GM19023 (cell line): Measurements from ENCODE around the gene TBC1D10B.
"Not testable (repeated sequence)": the region's sequence is repeated elsewhere in the genome, so short reads cannot be mapped to it uniquely, and the experiment has no call there.

Experiments
- ATAC-seq: cut with Tn5 transposase; IDR thresholded peaks from one replicate; pipeline ENCODE4 v1.9.1; 2021; ENCODE audit warnings: mild to moderate bottlenecking, moderate library complexity; ENCODE audit not compliant: unreplicated experiment

TBC1D10B gene

DNA sequence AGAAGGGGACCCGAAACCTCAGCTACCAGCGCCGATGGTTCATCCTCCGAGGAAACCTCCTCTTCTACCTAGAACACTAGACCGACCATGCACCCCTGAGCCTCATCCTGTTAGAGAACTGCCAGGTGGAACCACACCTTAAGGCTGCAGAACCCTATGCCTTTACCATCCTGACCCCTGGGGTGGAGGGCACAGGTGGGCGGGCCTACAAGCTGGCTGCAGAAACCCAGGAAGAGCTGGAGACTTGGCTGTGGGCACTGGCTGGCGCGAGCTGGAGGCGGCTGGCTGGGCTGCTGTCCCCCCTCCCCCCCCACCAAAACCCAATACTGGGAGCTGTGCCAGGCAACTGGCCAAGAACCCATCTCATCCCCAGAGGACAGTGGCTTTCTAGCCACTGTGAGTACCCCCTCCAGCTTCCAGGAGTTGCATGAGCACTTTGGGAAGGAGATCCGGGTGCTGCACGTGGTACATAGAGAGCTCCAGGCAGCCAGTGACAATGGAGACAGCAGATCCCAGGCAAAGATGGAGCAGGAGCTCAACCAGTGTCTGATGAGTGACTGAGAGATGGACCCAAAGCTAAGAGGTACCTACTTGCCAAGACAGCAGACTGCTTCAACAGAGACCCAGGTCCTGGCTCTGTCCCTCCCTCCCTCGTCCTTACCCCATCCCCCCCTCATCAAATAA is 13.8 kb downstream of the TBC1D10B start:
- ATAC-seq = no peak

DNA sequence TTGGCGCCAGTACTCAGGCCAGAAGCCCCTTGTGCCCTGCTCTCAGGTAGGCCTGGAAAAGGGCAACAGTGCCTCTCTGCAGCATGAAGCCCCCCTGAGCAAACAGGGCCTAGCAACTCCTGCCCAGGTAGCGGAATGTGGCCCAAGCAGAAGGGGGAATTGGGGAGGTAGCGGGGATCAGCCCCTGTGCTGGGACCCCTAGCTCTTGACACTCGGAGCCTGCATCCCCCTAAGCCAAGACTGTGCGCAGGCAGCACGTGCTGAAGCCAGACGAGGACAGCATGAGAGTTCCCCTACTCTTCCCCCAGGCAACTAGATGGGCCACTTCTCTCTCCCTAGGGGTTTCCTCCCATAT is 14.4 kb downstream of the TBC1D10B start:
- ATAC-seq = no peak

DNA sequence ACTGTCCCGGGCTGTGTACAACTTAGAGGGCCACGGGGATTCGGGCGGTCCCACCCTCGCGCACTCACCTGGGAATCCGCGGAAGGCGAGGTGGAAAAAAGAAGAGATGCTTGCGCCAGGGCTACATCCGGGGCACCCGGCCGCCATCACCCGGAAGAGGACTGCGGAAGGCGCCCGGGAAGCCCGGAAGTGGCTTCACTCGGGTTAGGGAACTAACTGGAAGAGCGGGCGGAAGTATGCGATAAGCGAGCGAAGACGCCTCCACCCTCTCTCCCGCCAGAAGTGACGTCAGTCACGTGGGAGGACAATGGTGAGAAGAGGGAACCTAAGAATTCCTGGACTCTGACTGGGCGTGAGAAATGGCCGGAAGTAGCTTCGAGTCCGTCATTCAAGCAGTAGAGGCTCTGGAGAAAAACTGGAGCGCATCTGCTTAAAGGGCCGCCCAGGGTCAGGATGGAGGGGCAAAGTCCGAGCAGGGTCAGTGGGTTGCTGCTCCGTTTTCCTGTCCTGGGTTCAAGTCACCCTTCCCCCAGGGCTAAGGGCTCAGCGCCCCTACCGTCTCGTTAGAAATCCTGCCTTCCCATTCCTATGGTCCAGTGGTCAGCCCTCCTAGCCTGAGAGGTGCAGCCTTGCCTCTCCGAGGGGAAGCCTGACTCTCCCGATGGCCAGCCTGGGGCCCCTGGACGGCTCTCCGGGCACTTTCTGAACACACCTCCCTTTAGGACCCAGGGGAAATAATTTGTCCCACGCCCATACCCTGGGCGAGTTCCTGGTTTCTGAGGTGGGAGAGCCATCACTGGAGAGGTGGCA is 14.9 kb downstream of the TBC1D10B start, which contains the start of gene CD2BP2:
Gene CD2BP2, minus strand, starts transcription at position 165 of the 810 bp plus-strand sequence. CDS start 627 bp downstream, outside the sequence.
- ATAC-seq = peak; percentile 74

DNA sequence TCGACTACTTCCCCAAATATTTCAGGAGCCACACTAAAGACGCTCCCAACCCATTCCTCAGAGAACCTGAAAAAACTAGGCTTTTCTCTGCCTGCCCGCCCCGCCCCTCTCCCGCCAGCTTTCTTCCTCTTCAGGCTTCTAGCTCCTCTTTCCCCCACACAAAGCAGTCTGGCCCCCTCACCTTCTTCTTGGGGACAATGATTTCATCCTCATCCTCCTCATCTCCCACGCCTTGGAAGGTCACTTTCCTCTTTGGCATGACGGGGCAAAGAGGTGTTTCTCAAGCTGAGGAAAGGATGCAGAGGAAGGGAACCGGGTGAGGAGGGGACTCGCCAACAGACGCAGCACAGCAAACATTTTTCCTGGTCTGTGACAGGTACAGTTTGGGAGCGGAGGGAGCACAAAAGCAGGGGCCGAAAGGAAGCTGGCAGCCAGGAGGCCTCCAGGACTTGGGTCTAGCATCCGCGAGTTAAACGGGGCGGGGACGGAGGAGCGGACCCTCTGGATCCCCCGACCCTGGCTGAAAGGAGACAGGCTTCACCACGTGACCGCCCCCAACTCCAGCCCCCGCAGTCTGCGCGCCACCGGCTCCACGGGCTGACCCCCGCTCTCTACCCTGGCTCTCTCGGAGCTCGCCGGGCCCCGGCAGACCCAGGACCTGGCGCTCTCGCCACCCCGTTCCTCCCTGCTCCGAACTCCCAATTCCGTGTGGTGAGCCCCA is 15.7 kb downstream of the TBC1D10B start:
- ATAC-seq = peak; percentile 28

DNA sequence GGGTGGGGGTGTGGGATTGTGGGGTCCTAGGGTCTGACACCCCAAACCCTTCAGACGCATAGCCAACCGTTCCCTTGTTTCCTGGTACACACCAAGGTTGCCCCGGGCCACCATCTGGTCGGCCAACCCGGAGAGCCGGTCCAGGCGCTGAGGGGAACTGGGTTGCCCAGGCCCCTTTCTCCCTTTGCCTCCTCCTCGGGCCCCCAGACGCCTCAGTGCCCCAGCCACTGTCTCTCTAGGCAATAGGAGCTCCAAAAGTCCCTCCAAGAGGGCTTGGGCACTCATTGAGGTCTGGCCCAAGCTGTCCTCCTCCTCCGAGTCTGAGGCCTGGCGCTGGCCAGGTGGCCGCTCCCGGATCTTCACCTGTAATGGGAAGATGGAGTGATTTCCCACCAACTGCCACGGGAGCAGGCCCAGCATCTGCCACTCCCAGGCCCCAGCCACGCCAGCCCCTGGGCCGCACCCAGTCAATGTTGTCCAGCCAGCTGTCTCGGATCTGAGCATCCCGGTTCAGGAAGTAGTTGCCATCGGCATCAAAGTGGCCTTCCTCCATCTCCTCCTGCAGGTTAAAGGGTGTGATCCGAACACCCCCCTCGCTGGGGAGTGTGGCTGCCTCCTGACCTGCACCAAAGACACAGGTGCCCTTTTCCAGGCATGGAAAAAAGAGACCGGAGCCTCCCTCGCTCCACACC is 16.7 kb downstream of the TBC1D10B start:
- ATAC-seq = no peak

DNA sequence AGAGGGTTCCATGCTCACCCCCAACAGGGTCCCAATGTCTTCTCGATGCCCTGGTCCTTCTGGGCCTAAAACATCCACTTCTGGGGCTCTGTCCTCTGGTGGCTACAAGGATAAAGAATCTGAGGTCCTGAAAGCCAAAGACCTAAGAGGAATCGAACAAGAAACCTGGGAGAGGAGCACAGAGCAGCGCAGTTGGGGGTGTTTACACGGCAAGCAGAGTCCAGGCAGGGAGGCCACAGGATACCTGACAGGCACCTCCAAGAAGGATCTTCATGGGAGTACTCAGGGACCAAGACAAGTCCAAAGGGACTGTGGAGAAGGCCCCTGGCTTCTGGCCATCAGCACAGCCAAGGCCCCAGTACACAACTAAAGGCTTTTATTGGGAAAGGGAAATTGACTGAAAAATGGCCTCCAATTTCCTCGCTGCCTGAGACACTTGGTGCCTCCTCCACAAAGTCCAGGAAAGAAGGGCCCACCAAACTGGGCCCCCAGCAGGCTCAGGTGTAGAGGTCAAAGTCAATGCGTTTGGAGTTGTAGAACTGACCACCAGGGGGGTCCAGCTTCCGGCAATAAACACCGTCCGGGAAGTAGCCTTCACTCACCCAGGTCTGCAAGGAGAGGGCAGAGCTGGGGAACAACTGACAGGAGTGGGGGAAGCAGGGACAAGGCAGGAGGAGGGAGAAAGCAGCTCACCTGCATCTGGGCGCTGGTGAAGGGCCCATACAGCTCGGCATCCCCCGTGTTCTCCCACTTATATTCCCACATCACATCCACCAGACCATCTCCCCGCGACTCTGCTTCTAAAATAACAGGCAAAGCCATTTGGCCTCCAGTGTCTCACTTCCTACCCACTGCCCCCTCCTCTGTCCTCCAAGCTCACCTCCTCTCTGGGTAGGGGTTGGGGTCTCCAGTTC is 17.5 kb downstream of the TBC1D10B start:
- no peak for ATAC-seq

DNA sequence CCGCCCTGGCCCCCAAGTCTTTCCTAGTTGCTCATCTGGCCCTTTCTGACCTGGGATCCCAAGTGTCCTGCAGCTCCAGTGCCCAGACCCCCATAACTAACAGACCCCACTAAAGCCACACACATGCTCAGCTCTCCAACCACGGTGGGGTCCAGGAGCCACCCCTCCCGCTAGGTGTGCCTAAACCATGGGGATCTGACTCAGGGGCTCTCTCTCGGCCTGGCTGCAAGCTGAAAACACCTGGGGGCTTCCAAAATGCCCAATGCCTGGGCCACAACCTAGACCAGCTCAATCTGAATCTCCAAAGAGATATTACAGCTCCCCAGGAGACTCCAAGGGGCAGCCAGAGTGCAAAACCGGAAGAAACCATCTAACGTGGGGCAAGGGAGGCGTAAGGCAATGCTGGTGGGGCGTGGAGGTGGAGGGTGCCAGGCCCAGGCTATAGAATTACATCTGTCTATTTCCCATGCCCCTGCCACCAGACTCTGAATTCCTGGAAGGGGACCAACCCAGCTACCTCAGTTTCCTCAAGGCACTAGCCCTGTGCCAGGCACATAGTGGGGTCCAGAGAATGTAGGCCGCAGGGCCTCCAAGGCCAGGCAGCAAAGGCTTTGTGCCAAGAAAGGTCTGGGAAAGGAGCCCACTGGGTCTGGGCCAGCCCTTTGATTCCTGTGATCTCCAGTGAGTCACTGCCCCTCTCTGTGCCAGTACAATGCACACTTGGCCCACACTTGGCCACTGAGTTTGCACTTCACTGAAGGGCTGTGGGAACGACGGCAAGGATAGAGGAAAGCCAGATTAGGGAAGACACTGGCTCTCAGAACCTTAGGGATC is 18.5 kb downstream of the TBC1D10B start:
- ATAC-seq = no peak

DNA sequence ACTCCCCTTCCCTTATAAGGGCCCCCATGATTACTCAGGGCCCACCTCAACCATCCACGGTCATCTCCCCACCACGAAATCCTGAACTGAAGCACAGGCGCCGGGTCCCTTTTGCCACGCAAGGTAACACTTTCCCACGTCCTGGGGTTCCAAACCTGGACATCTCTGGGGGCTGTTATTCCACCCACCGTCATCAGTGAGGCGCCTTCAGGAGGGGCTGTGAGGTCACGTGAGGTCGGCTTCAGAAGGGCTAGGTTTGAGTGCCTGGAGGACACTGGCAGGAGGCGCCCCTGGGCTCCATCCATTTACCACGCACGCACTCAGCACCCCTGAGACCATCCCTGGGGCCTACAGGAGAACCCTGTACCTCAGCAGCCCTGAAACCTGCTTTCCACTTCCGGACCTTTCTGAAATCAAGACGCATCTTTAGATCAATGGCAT is 19.3 kb downstream of the TBC1D10B start:
- no peak for ATAC-seq

DNA sequence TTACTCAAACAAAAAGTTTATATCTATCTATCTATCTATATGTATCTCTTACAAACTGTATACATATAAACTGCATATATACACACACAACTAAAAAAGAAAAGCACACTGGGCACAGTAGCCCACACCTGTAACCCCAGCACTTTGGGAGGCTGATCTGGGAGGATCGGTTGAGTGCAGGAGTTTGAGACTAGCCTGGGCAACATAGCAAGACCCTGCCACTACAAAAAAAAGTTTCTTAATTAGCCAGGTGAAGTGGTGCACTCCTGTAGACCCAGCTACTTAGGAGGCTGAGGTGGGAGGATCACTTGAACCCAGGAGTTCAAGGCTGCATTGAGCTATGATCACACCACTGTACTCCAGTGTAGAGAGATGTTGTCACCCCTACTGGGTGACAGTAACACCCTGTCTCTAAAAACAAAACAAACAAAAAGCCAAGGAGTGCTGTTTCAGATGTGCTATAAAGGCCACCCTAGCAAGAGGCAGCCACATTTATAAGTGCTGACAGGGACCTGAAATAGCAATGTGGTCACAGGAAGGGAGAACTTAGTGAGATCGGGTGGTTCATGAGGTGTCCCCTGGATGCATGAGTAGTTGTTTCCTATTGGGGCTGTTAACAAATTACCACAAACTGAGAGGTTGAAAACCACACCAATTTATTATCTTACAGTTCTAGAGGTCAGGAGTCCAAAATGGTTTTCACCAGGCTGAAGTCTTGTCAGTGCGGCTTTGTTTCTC is 20.0 kb downstream of the TBC1D10B start:
- ATAC-seq = peak; percentile 37

DNA sequence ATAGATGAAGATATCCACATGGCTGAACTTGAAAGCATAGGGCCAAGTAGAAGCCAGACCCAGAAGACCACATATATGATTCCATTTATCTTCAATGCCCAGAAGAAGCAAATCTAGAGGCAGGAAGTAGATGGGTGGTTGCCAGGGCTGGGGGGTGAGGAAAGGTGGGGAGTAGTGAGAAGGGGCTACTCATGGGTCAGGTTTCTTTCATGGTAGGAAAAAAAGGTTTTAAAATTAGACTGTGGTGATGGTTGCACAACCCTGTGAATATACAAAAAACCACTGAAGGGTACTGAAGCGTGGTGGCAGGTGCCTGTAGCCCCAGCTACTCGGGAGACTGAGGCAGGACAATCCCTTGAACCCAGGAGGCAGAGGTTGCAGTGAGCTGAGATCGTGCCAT is 20.6 kb downstream of the TBC1D10B start:
- no peak for ATAC-seq

DNA sequence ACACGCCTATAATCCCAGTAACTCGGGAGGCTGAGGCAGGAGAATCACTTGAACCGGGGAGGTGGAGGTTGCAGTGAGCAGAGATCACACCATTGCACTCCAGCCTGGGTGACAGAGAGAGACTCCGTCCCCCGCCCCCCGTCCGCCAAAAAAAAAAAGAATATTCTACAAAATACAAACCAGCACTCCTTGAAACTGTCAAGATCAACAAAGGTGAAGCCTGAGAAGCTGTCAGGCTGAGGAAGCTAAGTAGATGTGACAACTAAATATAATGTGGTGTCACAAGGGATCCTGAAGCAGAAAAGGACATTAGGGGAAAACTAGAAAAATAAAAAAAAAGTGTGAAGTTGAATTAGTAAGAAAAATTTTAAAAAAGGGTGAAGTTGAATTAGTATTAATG is 21.4 kb downstream of the TBC1D10B start:
- no peak for ATAC-seq

DNA sequence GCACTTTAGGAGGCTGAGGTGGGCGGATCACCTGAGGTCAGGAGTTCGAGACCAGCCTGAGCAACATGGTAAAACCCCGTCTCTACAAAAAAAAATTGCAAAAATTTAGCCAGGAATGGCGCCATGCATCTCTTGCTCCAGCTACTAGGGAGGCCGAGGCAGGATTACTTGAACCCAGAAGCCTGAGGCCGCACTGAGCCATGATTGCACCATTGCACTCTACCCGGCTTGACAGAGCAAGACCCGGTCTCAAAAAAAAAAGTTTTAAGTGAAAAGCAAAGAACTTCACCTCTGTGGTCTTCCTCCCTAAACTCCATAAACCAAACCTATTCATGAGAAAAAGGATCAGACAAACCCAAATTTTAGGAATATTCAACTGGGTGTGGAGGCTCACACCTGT is 22.2 kb downstream of the TBC1D10B start:
- no peak for ATAC-seq

DNA sequence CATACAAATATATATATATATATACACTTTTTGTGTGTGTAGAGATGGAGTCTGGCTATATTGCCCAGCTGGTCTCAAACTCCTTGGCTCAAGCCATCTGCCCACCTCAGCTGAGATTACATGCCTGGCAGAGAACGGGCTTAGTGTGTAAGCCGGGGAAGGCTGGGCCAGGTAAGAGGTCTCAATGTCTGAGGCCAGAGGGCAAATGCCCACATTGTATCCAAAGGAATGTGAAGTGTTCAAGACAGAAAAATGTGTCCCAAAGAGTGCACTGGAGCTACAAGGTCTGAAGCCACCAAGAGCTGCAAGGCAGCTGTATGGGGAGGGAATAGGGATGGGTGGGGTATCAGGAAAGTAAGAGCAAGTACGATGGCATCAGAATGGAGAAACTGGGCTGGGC is 24.0 kb downstream of the TBC1D10B start:
- ATAC-seq = no peak

DNA sequence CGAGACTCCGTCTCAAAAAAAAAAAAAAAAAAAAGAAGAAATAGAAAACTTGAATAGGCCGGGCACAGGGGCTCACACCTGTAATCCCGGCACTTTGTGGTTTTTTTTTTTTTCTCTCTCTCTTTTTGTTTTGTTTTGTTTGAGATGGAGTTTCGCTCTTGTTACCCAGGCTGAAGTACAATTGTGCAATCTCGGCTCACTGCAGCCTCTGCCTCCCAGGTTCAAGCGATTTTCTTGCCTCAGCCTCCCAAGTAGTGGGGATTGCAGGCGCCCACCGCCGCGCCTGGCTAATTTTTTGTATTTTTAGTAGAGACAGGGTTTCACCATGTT is 26.8 kb downstream of the TBC1D10B start:
- ATAC-seq = not testable (repeated sequence)

DNA sequence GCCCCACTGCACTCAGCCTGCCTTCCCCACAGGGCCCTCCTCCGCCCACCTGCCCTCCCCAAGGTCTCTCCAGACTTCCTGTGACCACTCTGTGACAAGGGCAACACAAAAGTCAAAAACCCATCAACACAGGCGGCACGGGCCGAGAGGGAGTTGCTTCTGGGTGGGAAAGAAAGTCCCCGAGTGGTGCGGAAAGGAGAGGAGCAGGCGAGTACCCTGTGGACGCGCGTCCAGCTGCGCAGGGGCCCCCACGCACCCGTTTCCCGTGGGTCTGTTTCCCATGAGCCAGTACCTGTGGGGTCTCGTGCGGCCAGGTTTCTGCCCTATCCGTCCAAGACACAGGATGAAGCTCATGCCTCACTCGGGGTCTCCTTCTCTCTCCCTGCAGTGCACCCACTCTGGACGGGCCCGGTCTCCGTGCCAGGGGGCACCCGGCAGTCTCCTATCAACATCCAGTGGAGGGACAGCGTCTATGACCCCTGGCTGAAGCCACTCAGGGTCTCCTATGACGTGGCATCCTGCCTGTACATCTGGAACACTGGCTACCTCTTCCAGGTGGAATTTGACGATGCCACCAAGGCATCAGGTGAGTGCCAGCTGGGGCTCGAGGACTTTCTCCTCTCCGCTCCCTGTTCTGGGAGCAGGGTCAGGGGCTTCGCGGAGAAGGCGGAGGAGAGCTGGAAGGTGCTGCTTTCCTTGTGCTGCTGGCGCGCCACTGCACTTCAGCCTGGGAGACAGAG is 27.4 kb downstream of the TBC1D10B start:
- no peak for ATAC-seq

DNA sequence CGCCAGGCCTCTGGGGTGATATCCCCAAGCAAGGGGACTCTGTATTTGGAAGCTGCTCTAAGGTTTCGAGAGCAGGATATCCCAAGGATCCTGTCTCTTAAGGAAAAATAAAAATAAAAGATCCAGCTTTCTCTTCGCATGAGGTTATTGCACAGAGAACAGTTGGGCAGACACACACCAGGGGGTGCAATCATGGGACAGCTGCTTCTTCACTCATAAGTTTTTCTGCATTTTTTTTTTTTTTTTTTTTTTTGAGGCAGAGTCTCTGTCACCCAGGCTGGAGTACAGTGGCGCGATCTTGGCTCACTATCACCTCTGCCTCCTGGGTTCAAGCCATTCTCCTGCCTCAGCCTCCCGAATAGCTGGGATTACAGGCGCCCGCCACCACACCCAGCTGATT is 28.3 kb downstream of the TBC1D10B start:
- ATAC-seq = not testable (repeated sequence)

DNA sequence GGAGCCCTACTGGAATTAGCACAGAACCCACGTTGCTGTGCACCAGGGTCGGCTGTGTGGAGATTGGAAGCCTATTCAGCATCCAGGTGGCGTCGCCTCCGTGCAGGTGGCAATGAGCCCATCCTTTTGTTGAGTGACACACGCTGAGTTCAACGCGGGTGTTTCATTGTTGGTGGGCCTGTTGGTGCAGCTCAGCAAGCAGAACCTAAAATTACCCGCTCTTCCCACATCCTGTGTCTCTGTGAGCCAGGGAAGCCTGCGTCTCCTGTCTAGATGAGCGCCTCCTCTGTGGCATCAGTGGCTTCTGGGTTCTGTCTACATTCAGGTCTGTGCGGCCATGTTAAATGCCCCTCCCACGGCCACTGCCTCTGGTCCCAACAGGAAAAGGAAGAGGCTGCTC is 29.7 kb downstream of the TBC1D10B start:
- ATAC-seq = no peak

DNA sequence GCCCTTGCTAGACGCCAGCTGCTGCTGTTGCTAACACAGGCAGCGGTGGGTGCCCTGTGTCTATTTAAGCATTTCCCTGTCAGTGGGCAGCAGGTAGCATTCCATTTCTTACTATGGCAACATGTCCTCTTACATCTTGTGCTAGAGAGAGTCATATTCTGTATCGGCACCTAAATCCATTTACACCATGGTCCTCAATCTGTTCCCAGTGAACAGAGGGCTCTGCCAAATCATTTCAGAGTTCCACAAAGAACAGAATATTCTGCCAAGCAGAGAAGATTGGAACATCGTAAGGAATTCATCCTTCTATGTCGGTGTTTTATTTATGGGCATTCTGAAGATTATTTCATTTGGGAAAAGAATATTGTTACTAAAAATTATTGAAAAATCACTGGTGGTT is 31.6 kb downstream of the TBC1D10B start:
- not testable (repeated sequence) for ATAC-seq
